NT2/D1 (cell line): Measurements from ENCODE around the gene RBMS3.

Experiments
- SUZ12 ChIP-seq: IDR thresholded peaks from 2 replicates; pipeline ENCODE4 v1.6.1; 2011; ENCODE audit not compliant: insufficient read length, insufficient read depth; ENCODE audit errors: extremely low read depth
- YY1 ChIP-seq: IDR thresholded peaks from 2 replicates; pipeline ENCODE4 v1.6.1; 2011; ENCODE audit not compliant: insufficient read length, insufficient read depth
- ZNF274 ChIP-seq: IDR thresholded peaks from 2 replicates; pipeline ENCODE4 v1.6.1; 2011; ENCODE audit warnings: mild to moderate bottlenecking, low read depth, low read length

DNA sequence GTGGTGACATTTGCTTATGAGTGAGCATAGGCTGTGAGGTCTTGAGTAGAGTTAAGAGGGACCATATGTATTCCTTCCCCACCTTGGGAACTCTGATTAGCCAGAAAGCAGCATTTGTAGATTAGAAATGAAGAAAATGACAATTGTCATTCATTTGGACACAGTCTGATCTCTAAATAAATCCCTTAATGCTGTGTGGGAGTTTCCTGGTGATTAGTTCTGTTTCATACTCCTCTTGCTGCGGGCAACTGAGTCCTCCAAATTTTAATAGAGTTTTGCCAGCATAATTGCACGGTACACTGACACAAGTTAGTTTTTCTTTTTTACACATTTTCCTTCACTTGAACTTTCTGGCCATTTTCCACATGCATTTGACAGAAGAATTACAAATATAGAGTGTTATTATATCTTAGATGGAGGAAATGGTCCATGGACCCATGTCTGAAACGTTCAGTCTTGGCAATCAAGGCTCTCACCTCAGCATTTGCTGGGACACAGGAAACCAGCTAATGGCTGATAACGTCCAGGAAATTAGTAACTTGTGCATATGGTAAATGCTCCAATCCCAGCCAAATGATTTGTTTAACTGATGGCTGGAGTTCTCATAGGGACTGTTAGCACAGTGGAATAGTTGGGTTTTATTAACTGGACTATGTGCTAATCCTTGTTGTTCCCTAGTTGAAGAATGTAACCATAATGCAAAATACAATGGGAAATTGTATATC, 321.2 kb downstream of the RBMS3 start:
- TF ChIP-seq SUZ12, result no peak
- TF ChIP-seq YY1, result no peak
- no peak for TF ChIP-seq ZNF274
